Measurements from ENCODE around the gene MTM1. TPM values are rescaled to one million over a fixed set of nuclear protein-coding genes. Genes with fewer than 3 reads are reported as not detected.

MTM1 gene
- total and polyA plus RNA-seq, 12 donors: 2.4 to 14.0 (median 10.2) TPM

- 1 to 8% methylated on average over 17 to 34 of the region's 42 CpGs for WGBS, 2 donors
- ATAC-seq (peak in 7 of 8 donors; percentile 19 to 59 (median 49)), DNase-seq (peak; percentile 29 to 37)
- Histone ChIP-seq H3K27ac (peak overlapping the region; percentile 39 to 87 (median 70)), H3K4me3 (peak overlapping the region; percentile 6 to 64 (median 59)), H3K4me1 (peaks cover 0 to 26% (median 0%) of the 10 kb centered on the region in 9 donors), H3K27me3 (no peaks in the 10 kb centered on the region), H3K9me3 (peaks cover 0 to 9% (median 0%) of the 10 kb centered on the region in 11 donors), H3K36me3 (no peaks in the 10 kb centered on the region)
- intact Hi-C loops (cut with DNase I): no loop called here
- no peak for TF ChIP-seq CTCF (IDR thresholded peaks at IDR 0.05)
Measured at GRCh38 chrX:150693725-150694574, 125.5 kb downstream of the MTM1 start.

GRCh38 chrX:150694738-150695410, 126.5 kb downstream of the MTM1 start:
- no peak for TF ChIP-seq CTCF (IDR thresholded peaks at IDR 0.05)
- intact Hi-C loops (cut with DNase I): no loop called here
- ATAC-seq: peak in 5 of 8 donors; percentile 28 to 43 (median 35)
- WGBS, 2 donors: 72 to 74% methylated on average over 8 of the region's 8 CpGs
- H3K27me3 ChIP-seq: no peaks in the 10 kb centered on the region
- H3K27ac ChIP-seq: peak overlapping the region in 3 of 10 donors; percentile 71 to 87 (median 78)
- H3K36me3 ChIP-seq: no peaks in the 10 kb centered on the region
- peak in 1 of 2 donors; percentile 6 for DNase-seq
- peaks cover 0 to 26% (median 0%) of the 10 kb centered on the region in 9 donors for H3K4me1 ChIP-seq
- H3K9me3 ChIP-seq: peaks cover 0 to 8% (median 0%) of the 10 kb centered on the region in 11 donors
- peak overlapping the region in 2 of 10 donors; percentile 52 to 62 for H3K4me3 ChIP-seq

- 75 to 100% methylated on average over 1 of the region's 1 CpG for WGBS, 2 donors
- peak overlapping the region in 1 of 10 donors; percentile 44 for H3K27ac ChIP-seq
- H3K9me3 ChIP-seq: no peaks in the 10 kb centered on the region
- peaks cover 0 to 26% (median 0%) of the 10 kb centered on the region in 9 donors for H3K4me1 ChIP-seq
- peaks cover 0 to 3% (median 0%) of the 10 kb centered on the region in 9 donors for H3K36me3 ChIP-seq
- DNase-seq (no peak), ATAC-seq (no peak)
- H3K4me3 ChIP-seq: no peak overlapping the region
- intact Hi-C loops (cut with DNase I): no loop called here
- TF ChIP-seq CTCF (IDR thresholded peaks at IDR 0.05): no peak
- H3K27me3 ChIP-seq: peaks cover 0 to 6% (median 0%) of the 10 kb centered on the region in 7 donors
Measured at GRCh38 chrX:150696331-150696730, 127.9 kb downstream of the MTM1 start.

- Histone ChIP-seq H3K9me3 (no peaks in the 10 kb centered on the region), H3K27me3 (peaks cover 0 to 6% (median 0%) of the 10 kb centered on the region in 7 donors), H3K4me1 (peaks cover 0 to 26% (median 0%) of the 10 kb centered on the region in 9 donors), H3K36me3 (peaks cover 0 to 3% (median 0%) of the 10 kb centered on the region in 9 donors), H3K4me3 (no peak overlapping the region), H3K27ac (peak overlapping the region in 1 of 10 donors; percentile 44)
- no peak for ATAC-seq
- TF ChIP-seq CTCF (IDR thresholded peaks at IDR 0.05): no peak
- intact Hi-C loops (cut with DNase I): no loop called here
- WGBS, 2 donors: 64 to 79% methylated on average over 4 of the region's 4 CpGs
- no peak for DNase-seq
Measured at GRCh38 chrX:150696866-150697265, 128.4 kb downstream of the MTM1 start.
